ENCODE data around the gene VSTM2L.

Gene VSTM2L

DNA sequence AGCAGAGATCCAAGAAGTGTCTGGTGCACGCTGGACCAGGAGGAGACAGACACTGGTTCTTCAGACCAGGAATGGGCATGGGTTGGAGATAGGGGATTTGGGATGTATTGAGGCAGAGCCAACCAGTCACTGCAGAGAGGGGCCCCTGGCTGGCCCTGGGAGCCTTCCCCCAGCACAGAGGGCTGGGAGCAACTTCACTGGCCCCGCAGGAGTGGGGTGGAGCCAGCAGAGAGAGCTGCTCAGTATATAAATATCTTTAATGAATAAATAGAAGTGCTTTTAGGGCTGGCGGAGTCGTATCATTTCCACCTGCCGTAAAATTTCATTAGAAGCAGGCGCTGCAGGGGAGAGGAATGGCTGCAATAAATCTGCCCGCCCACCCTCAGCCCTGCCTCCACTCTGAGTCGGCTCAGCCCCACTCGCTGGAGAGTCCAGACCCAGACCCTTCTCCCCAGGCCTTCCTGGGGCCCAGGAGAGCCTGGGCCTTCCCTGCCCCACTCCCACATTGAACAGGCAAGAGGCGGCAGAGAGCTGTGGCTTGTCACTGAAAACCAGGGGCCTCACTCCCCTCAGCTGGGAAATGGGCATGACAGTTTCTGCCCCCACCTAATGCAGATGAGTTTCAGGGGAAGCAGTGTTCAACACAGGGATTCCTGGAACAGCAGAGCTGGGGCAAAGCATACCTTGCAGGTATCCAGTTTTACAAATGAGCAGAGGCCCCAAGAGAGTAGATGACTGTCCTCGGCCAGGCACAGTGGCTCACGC lies 23.9 kb upstream of the VSTM2L start:
- no peak for DNase-seq (ENCODE audit: low spot score)

DNA sequence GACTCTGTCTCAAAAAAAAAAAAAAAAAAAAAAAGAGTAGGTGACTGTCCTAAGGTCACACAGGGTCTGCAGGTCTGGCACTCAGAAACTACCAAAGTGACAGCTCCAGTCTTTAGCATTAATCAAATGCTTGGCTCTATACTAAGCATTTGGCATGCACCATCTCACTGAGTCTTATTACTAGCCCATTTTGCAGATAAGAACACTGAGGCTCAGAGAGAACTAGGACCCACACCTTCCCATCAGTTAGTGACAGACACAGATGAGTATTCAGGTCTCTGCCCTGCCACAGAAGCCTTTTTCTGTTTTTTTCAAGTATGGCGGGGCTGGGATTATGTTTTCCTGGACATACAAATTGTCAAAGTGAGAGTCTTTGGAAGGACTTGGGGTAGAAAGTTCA lies 23.1 kb upstream of the VSTM2L start:
- no peak for DNase-seq (ENCODE audit: low spot score)

DNA sequence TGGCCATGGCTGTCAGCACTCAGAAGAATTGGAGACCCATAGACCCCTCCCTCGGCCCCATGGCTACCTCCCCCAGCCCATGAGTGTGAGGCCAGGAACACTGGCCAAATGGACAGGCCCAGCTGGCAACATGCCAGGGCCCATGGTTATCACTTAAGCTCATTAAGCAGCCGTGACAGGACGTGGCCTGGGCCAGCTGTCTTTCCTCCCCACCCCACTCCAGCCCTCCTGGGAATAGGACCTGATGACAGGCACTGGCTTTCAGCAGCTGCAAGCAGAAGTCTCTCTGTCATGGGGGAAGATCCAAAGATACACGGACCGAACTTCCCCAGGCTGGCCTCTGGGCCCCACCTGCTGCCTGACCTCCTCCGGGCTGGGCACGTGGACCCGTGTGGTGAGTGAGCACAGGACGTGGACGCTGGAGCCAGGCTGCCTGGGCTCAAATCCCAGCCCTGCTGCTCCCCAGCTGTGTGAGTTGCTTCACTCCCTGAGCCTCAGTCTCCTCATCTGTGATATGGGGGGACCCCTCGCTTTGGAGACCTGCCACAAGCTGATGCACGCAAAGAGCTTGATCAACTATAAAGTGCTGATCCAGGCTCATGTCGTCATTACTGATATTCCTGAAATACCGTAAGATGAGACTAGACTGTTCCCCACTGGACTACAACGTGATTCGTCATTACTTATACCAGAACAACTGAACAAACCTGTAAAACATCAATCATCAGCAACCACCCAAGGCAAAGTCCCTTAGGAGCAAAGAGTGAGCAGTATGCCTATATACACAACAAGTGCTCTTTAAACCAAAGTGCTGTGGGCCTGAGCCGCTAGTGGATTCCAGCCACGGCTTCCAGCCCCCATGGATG lies 22.0 kb upstream of the VSTM2L start:
- no peak for DNase-seq (ENCODE audit: low spot score)

DNA sequence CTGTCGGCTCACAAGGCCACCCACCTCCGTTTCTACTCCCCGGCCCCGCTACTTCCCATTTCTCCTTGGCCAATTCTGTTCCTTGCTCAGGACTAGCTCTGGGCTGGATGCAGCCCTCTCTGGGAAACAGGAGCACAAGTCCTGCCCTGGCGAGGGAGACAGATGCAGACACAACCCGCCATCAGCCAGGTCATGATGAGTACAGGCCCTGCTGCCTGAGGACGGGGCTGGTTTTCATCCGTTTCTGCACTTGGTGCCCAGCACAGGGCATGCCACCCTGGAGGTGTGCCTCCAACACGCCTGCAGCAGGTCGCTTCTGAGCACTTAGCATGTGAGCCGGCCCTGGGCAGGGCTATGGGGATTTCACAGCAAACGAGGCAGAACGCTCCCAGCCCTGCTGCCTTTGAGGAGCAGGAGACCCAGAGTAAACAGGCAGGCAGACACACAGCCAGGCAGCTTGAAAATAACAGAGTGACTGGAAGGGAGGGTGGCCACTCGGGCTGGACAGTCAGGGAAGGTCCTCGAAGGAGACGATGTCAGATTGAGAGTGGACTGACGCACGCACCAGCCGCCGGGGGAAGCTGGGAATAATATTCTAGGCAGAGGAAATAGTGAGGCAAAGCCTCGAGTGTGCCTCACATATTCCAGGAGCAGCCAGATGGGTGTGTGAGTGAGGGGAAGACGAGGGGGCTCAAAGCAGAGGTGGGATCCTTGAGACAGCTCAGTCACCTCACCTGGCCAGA lies 21.2 kb upstream of the VSTM2L start:
- no peak for DNase-seq (ENCODE audit: low spot score)

DNA sequence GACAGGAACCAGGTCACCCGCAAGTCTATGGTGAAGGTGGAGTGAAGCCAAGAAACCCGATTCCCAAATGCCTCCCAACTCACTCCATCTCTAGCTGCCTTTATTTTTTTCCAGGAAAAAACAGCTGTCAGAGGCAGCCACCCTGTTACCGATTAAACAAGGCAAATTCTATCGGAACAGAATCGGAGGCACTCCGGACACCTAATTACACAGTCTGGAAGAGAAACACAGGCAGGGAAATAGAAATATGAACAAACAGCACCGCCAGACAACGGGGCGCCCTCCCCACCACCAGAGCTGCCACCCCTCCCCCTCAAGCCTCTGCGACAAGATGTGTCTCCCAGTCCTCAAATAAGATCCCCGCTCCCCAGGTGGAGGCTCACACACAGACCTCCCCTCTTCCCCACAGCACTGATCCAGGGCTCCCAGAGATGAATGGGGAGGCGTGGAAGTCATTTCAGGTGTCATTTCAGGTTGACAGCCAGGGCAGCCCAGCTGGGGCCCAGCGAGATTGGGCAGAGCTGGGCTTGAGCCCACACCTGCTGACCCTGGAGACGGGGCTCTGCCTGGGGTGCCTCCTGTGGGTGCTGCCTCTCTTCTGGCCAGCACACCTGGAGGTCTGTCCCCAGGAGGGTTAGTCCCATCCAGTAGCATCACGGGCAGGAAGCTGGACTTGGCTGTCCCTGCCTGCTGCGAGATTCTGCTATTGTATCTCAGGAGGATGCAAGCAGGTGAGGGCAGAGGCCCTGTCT lies 19.8 kb upstream of the VSTM2L start:
- DNase-seq (ENCODE audit: low spot score): no peak

DNA sequence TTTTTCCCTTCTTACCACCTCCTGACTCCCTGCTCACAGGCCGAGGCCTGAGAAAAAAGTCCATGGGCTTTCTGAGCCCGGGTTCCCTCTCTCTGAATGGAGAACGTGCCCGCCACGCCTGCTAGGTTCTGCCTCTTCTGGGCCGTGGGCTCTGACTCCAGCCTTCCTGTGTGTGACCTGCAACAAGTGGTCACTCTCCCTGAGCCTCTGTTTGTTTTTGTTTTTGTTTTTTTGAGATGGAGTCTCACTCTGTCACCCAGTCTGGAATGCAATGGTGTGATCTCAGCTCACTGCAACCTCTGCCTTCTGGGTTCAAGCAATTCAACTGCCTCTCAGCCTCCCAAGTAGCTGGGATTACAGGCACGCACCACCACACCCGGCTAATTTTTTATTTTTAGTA lies 17.9 kb upstream of the VSTM2L start:
- no peak for DNase-seq (ENCODE audit: low spot score)

DNA sequence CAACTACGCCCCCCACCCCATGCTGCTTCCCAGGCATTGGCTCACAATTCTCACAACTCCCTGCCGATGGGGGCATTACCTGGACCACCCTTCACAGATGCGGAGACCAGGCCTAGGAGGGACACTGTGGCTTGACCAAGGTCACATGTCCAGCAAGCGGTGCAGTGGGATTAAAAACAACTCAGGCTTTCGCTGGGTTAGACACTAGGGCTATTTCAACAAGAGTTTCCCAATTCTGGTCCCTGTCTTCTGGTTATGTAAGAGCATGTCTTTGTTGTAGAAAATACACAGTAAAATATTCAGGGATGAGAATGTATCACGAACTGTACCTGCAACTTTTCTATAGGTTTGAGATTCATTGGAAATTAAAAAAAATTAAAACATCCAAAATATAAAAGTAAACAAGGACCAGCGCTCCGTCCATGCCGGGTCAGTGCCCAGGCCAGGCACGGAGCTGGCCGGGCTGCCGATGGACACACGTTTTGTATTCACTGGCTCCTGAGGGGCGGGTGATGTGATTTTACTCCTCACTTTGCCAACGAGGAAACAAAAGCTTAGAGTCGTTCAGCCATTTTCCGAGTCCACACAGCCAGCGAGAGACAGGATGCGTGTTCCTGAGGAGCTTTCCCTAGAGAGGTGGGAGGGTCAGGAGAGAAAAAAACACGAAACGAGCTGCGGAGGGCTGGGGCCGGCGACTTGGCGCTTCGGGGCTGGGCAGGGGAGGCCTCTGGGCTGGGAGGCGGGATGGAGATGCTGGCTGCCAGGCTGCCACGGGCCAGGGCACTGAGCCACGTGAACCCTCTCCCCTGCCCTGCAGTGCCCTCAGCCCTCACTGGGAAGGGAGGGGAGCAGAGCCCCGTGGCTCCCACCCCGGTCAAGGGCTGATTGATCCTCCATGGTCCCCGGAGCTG lies 17.1 kb upstream of the VSTM2L start:
- DNase-seq (ENCODE audit: low spot score): no peak

DNA sequence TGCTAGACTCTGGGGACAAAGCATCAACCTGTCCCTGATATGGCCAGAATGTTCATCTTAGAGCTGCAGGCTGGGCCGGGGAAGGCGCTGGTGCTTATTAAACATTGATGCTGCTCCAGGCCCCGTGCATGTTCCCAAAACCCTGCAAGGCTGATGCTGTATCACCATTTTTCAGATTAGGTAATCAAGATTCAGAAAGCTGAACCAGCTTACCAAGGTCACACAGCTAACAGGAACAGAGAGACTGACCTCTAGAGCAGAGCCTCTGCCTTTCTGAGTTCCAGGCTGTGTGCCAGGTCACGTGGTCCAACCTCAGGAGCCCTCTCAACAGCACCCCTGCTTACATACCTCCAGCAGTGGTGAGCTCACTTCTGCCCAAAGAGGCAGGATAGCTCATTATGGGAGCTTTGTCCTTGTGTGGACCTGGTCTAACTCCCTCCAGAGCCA lies 16.1 kb upstream of the VSTM2L start:
- no peak for DNase-seq (ENCODE audit: low spot score)

DNA sequence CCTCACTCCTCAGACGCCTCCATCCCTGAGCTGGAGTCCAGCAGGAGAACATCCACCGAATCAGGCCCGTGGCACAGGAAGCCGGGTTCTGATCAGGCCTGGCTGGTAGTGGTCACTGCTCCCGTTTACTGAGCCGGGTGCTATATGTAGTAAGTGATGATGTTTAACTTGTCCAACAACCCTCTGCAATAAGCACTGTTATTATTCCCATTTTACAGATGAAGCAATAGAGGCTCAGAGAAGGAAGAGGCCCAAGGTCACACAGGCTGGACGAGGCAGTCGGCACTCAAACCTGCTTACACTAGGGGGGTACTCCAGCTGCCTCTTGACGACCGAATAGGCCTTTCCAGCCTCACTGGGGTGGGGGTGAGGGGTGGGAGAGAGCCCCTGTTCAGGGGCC lies 14.3 kb upstream of the VSTM2L start:
- DNase-seq (ENCODE audit: low spot score): no peak

DNA sequence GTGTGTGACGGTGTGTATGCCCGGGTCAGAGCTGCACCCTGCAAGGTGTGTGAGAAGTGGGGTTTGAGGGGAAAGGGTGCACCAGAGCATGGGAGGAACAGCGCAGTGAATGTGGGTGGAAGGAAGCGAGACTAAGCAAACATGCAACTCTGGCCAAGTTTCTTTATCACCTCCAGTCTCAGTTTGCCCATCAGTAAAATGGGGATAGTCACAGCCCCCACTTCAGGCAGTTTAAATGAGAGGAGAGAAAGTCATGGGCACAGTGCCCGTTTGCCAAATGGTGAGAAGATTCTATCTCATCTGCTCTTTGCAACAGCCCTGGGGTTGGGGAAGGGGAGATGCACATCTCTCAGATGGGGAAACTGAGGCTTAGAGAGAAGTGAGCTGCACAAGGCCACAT lies 12.8 kb upstream of the VSTM2L start:
- no peak for DNase-seq (ENCODE audit: low spot score)

DNA sequence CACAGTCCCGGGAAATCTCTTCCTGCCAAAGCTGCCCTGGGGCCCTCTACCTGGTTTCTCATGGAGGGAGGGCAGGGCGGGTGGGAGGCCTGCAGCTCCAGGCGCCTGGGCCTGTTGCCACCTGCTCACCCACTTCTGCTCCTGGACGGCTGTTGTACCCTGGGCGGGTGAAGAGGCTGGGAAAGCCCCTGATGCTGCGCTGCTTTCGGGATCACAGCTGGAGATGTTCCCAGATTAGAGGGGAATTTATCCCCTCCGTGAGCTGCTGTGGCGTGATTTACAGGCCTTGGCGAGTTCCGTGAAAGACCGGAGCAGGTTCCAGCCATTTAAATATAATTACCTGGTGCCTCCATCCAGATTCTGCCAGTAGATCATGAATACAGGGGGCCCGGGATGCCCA lies 12.3 kb upstream of the VSTM2L start:
- DNase-seq (ENCODE audit: low spot score): no peak

DNA sequence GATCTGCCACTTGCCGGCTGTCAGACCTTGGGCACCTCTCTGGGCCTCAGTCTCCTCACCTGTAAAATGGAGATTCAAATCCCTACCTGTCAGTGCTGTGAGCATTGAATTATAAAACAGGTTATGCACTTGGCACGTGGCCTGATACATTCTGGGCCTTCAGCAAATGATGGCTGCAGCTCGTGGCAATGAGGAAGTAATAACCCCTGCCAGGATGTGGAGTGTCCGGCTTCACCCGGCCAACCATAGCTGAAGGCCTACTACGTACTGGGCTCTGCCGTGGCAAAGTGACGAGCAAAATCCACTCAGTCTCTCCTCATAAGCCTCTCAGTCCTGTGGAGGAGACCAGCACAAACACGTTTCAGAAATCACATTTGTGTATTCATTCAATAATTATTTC lies 10.9 kb upstream of the VSTM2L start:
- no peak for DNase-seq (ENCODE audit: low spot score)

DNA sequence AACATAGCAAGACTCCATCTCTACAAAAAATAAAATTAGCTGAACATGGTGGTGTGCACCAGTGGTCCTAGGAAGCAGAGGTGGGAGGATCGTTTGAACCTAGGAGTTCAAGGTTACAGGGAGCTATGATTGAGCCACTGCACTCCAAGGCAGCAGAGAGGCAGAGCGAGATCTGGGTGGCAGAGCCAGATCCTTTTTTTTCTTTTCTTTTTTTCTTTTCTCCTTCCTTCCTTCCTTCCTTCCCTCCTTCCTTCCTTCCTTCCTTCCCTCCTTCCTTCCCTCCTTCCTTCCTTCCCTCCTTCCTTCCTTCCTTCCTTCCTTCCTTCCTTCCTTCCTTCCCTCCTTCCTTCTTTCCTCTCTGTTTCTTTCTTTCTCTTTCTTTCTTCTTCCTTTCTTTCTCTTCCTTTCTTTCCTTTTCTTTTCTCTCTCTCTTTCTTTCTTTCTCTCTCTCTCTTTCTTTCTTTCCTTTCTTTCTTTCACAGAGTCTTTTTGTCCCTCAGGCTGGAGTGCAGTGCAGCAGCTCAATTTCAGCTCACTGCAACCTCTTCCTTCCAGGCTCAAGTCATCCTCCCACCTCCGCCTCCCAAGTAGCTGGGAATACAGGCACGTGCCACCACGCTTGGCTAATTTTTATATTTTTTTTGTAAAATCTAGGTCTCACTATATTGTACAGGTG lies 9.2 kb upstream of the VSTM2L start:
- DNase-seq (ENCODE audit: low spot score): no peak

DNA sequence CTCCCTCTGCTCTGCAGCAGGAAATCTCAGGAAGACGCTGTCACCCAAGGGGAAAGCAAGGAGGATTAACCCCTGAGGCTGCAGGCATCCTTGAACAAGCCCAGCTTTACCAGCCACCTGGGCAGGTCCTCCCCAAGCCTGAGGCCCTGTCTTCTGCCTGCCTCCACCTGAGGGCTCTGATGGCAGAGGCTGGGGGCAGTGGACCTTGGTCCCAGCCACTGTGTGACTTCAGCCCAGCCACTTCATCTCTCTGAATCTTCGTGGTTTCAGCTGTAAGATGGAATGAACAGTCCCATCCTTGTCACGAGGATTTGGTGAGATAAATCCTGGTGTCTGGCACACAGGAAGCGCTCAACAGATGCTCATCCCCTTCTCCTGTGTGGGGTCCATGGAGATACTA lies 8.5 kb upstream of the VSTM2L start:
- no peak for DNase-seq (ENCODE audit: low spot score)

DNA sequence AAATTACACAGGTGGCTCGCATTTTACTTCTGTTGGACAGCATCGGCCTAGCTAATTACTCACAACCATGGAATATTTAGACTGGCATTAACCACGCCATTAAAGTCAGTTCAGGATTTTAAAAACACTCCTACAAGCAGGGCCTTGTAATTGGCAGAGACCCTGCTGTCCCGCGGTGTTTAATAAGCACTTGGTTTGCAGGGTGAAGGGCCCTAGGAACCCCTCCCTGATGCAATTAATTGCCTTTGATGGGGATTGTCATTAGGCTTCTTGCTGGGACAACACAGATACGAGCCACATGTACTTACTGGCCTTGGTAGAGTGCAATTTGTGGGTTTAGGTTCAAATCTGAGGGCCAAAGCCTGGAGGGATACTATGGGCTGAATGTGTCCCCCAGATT lies 7.8 kb upstream of the VSTM2L start:
- DNase-seq (ENCODE audit: low spot score): no peak

DNA sequence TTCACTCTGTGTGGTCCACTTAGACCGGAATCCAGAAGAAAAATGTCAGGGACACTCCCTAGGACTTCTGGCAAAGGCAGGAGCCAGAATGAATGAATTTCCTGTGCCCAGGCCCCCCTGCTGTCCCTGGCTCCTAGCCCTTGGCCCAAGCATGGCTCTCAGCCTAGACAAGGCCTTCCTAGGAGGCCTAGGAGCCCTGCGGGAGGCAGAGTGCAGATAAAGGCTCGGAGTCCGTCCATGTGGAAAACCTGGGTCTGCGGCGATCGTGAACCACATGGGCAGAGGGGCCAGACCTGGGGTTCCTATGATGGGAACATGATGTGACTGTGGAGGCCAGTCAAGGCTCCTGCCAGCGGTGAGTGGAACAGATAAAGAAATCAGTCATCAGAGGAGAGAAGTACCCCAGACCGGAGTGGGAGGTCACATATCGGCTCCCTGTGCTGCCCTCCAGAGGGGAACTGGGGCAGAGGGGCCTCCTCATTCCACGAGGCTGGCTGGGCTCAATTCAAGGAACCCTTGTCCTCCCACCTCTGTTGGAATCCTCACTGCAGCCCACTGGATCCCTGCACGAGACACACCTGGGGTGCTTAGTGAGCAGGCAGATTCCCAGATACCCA lies 5.9 kb upstream of the VSTM2L start:
- DNase-seq (ENCODE audit: low spot score): no peak

DNA sequence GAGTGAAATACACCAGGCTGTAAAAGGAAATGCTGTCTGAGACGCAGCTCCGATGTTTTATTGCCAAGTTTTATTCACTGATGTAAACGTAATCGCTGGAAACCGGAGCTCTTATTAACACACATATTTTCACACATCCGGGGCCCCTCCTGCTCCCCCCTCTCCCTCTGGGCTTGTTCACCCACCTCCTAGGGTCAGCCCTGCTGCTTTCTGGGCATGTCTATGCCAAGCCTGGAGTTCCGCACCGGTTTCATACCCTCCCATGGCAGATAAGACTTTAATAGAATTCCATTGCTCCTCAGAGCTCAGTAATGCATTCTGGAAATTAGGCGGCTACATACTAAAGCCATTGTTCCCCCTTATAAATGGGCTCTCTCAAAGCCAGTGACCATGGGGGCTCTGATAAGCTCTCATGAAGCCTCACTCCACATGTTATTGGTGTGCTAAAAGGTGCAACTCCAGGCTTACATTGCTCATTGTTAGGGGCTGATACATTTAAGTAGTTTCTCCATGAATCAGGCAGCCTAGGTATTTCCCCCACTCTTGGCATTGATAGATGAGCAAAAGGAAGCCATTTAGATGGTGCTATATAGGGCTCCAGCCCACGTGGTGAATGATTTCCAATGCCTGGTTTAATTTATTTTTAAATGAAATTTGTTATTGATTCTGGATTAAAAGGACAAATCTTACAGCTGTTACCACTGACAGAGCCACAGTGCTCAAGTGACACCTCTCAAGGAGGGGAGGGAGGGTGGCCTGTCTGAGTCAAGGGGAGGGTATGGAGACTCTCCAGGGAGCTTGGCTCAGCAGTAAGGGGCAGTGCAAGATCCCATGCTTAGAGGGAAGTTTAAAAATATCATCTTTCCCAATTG lies 4.5 kb upstream of the VSTM2L start:
- no peak for DNase-seq (ENCODE audit: low spot score)

DNA sequence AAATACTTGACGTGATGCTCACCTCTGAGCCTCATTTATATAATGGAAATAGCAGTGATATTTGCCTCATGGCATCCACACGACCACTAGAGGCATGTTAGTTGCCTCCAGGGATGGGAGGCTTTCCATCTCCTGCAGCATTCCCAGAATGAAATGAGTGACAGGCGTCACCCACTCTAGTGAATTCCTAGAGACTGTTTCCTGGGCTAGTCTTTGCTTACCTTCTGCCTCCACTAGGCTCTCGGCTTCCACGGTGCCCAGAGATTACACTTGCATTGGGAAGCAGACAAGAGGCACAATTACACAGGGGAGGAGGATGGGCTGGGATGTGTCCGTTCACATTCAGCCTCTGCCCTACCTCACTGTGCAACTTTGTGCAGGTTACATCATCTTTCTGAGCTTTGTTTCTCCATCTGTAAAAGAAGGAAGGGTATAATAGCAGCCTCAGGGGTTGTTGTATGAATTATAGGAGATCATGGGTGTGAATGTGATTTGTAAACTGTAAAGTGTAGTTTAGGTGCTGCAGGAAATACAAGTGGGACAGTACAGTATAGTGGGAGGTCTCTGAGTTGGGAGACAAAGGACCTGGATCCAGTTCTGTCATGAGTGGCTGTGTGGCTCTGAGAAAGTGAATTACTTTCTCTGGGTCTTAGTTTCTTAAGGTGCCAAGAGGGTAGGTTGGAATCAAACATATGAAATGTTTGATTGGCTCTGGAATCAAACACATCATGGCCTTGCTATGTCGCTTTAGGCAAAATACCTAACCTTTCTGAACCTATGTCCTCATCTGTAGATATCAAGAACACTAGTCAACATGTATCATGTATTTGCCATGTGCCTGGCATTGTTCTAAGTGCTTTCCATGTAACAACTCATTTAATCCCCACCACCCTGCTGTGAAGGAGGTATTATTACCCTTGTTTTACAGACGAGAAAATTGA lies 3.6 kb upstream of the VSTM2L start:
- no peak for DNase-seq (ENCODE audit: low spot score)

Data from left forelimb (tissue), 1 donor.